AG10803 (cell line): Measurements from ENCODE around the gene KCNH4.

ENCODE experiments used
- DNase-seq: peaks from one replicate; pipeline ENCODE4 v3.0.0; 2010; ENCODE audit warnings: low read depth
- H3K4me3 ChIP-seq: 2 replicates; pipeline ENCODE4 v1.5.1; 2011; ENCODE audit warnings: mild to moderate bottlenecking, low read length, control low read depth
- TF ChIP-seq, protein P1 (sequence below): conservative IDR thresholded peaks from 2 replicates; pipeline ENCODE4 v1.5.1; 2011; ENCODE audit warnings: mild to moderate bottlenecking, low read length, control low read depth, inconsistent platforms

Gene KCNH4

DNA sequence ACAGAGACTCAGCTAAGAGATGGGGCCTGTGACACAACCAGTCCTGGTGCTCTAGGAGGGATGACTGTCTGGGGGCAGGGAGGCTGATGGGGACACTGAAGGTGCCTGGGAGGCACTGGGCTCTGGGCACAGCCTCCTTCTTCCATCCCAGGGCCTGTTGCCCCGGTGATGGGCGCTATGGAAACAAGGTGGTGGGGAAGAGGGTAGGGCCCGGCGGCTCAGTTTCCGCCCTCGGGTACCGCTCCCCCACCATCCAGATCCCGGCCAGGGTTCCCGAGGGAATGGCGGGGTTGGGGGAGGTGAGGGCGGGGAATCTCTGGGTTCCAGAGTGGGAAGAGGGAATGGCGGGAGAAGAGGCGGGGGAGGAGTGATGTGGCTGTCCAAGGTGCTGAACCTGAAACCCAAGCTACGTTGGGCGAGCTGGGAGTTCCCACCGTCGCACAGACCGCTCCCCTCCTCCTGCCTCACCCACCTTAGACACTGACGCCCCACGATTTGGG, 981 bp downstream of the KCNH4 start:
- H3K4me3 ChIP-seq, result no peak overlapping the region
- DNase-seq, result peak; percentile 21
- TF ChIP-seq, protein P1, sequence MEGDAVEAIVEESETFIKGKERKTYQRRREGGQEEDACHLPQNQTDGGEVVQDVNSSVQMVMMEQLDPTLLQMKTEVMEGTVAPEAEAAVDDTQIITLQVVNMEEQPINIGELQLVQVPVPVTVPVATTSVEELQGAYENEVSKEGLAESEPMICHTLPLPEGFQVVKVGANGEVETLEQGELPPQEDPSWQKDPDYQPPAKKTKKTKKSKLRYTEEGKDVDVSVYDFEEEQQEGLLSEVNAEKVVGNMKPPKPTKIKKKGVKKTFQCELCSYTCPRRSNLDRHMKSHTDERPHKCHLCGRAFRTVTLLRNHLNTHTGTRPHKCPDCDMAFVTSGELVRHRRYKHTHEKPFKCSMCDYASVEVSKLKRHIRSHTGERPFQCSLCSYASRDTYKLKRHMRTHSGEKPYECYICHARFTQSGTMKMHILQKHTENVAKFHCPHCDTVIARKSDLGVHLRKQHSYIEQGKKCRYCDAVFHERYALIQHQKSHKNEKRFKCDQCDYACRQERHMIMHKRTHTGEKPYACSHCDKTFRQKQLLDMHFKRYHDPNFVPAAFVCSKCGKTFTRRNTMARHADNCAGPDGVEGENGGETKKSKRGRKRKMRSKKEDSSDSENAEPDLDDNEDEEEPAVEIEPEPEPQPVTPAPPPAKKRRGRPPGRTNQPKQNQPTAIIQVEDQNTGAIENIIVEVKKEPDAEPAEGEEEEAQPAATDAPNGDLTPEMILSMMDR, result no peak

GRCh38 chr17:42179335-42179734, 1.6 kb downstream of the KCNH4 start:
- DNase-seq, result no peak
- TF ChIP-seq, protein P1, result no peak

DNA sequence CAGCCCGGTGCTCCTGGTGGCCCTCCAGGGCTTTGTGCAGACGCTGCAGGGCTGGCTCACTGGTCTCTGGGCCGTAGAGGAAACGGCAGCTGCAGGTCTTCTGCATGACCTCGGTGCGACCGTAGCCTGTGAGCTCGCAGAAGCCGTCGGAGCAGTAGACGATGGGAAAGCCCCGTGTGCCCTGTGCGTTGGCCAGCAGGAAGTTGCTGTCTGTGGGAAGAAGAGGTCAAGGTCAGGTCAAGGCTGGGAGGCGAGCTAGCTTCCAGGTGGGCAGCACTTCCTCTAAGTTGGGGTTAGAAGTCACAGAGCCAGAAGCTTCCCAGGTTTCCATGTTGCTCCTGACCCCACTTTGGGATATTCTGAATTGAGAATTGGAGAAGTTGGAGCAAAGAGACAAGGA, 2.1 kb downstream of the KCNH4 start:
- no peak for DNase-seq
- TF ChIP-seq, protein P1, result no peak

More at GRCh38 chr17:42179335-42179734, 1.6 kb downstream of the KCNH4 start:
- no peak overlapping the region for H3K4me3 ChIP-seq

DNA sequence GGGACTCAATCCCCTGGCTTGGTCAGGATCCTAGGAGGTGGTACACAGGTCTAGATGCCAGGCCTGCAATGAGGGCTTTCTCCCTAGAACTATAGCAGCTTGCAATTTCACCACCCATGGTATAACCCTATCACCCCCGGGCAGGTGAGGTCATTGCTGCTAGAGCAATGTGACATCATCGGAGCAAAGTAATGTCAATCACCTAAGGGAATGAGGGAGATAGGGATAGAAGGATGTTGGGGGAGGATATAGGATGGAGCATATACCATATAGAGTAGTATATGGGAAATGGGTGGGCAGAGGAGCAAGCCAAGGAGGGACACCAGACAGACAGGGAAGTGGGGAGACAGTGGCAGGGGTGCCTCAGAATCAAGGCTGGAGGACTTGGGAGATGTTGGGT, 3.3 kb downstream of the KCNH4 start:
- no peak overlapping the region for H3K4me3 ChIP-seq
- no peak for DNase-seq
- TF ChIP-seq, protein P1, result no peak

More for the DNA sequence above, 2.1 kb downstream of the KCNH4 start:
- H3K4me3 ChIP-seq, result no peak overlapping the region

DNA sequence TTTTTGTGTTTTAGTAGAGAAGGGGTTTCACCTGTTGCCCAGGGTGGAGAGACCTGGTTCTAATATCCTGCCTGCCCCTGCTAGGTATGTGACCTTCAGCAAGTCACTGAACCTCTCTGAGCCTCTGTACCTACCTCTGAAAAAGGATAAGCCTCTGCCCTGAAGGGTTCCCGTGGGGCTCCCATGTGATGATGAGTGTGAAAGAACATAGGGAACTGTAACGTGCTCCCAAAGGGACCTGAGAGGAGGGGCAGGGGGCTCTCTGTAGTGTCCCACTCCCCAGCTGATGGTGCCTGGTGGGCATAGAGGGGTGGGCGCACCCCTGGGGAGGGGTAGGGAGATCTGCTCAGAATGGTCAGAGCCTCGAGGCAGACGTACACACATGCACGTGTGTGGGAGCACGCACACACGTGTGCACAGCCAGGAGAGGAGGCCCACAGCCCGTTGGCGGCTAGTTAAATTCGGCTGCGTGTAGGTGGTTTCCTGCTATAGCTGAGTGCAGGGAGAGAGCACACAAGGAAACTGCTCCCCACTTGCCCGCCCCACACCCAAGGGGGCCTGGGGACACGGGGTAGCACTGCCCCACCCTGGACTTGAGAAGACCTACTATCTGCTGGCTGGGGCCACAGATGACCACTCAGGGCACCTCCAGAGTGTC, 6.7 kb downstream of the KCNH4 start:
- TF ChIP-seq, protein P1, result no peak
- H3K4me3 ChIP-seq, result no peak overlapping the region
- no peak for DNase-seq

DNA sequence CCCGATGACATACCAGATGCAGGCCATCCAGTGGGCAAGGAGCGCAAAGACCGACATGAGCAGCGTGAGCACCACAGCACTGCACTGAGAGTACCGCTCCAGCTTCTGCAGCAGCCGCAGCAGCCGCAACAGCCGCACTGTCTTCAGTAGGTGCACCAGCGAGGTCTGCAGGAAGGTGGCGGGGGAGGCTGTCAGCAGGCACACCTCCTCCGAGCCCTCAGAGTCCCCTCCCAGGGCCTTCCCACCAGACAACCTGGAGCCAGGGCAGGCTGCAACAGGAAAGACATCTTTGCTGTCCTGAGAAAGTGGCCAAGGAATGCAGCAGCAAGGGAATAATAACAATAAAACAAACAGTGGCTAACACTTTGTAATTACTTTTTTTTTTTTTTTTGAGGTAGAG, 9.1 kb downstream of the KCNH4 start:
- TF ChIP-seq, protein P1, result no peak
- H3K4me3 ChIP-seq, result no peak overlapping the region
- DNase-seq, result no peak

DNA sequence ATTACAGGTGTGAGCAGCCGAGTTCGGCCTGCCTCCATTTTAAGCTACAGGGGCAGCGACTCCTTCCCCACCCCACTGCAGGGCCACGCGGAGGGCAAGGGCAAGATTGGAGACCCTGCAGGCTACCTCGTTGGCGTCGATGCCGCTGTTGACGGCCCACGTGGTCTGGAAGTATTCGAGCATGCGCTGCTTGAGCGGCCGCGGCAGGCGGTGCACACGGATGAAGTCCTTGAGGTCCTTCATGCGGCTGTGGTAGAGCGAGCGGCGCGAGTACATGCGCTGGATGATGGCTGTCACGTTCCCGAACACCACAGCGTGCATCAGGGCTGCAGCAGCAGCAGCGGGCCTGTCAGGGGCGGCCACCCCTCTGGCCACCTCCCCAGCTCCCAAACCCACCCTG, 11.6 kb downstream of the KCNH4 start:
- TF ChIP-seq, protein P1, result no peak
- no peak overlapping the region for H3K4me3 ChIP-seq
- no peak for DNase-seq
